ENCODE results near the gene MRFAP1.
A peak's percentile ranks its signal among the peaks of the same experiment; 100 is the strongest.
"Not testable (repeated sequence)": the region's sequence is repeated elsewhere in the genome, so short reads cannot be mapped to it uniquely, and the experiment has no call there.

Gene MRFAP1

DNA sequence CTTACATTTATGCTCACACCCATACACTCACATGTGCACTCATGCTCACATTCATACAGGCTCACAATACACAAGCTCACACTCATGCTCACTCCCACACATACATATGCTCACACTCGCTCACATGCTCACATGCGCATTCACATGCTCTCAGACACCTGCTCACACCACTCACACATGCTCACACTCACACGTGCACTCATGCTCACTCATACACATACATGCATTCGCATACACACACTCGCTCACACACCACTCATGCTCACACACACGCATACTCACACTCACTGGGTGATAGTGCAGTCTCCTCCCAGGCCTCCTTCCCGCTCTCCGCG lies 24.8 kb downstream of the MRFAP1 start:
- ChIA-PET POLR2A (no interaction called here), CTCF (interaction anchor here (2.7 kb wide), 1 partner anchor 16 kb away, joined by 10 read pairs; no protein-coding TSS in a partner anchor)
- H3K36me3 ChIP-seq (ENCODE audit: control insufficient read depth in 4 of 4, insufficient read depth in 4 of 4, low read length in 3 of 4), result no peaks in the 10 kb centered on the region
- no peaks in the 10 kb centered on the region for H3K9me3 ChIP-seq (ENCODE audit: control extremely low read depth in 1 of 5, control insufficient read depth in 4 of 5, insufficient read depth in 2 of 5, low read depth in 1 of 5, low read length in 4 of 5)
- H3K4me1 ChIP-seq (ENCODE audit: control extremely low read depth in 1 of 4, control insufficient read depth in 4 of 4, insufficient read depth in 4 of 4, low read length in 3 of 4), result peaks cover 0 to 6% (median 2%) of the 10 kb centered on the region in 4 experiments
- DNase-seq, result no peak
- H3K27me3 ChIP-seq (replicated peaks in 2 of 5; ENCODE audit: control insufficient read depth in 4 of 5, insufficient read depth in 5 of 5, low read length in 4 of 5), result peaks cover 8 to 60% (median 38%) of the 10 kb centered on the region in 5 experiments
- 81% methylated on average over 5 of the region's 9 CpGs for WGBS (ENCODE audit: insufficient coverage)
- no peak overlapping the region for H3K4me3 ChIP-seq (ENCODE audit: control insufficient read depth in 1 of 7, extremely low read depth in 1 of 7, insufficient read depth in 4 of 7, low read depth in 2 of 7, low read length in 6 of 7)
- H3K27ac ChIP-seq (ENCODE audit: insufficient read depth in 1 of 2, low read depth in 1 of 2, low read length in 2 of 2, poor library complexity in 1 of 2, severe bottlenecking in 2 of 2), result no peak overlapping the region

GRCh38 chr4:6668391-6668790 lies 27.9 kb downstream of the MRFAP1 start:
- POLR2A ChIA-PET, result no interaction called here

GRCh38 chr4:6671648-6672047 lies 31.2 kb downstream of the MRFAP1 start:
- DNase-seq, result no peak
- CTCF ChIA-PET, result interaction anchor here (0.8 to 4.4 kb wide), 3 partner anchors 9 to 45 kb away, joined by 3 to 24 read pairs (median 6); no protein-coding TSS in a partner anchor
- H3K27ac ChIP-seq (ENCODE audit: insufficient read depth in 1 of 2, low read depth in 1 of 2, low read length in 2 of 2, poor library complexity in 1 of 2, severe bottlenecking in 2 of 2), result no peak overlapping the region
- peaks cover 12 to 28% (median 26%) of the 10 kb centered on the region in 4 experiments for H3K4me1 ChIP-seq (ENCODE audit: control extremely low read depth in 1 of 4, control insufficient read depth in 4 of 4, insufficient read depth in 4 of 4, low read length in 3 of 4)
- H3K9me3 ChIP-seq (ENCODE audit: control extremely low read depth in 1 of 5, control insufficient read depth in 4 of 5, insufficient read depth in 2 of 5, low read depth in 1 of 5, low read length in 4 of 5), result no peaks in the 10 kb centered on the region
- peaks cover 0 to 12% (median 4%) of the 10 kb centered on the region in 4 experiments for H3K36me3 ChIP-seq (ENCODE audit: control insufficient read depth in 4 of 4, insufficient read depth in 4 of 4, low read length in 3 of 4)
- peaks cover 0 to 2% (median 0%) of the 10 kb centered on the region in 5 experiments for H3K27me3 ChIP-seq (replicated peaks in 2 of 5; ENCODE audit: control insufficient read depth in 4 of 5, insufficient read depth in 5 of 5, low read length in 4 of 5)
- POLR2A ChIA-PET, result no interaction called here
- no peak overlapping the region for H3K4me3 ChIP-seq (ENCODE audit: control insufficient read depth in 1 of 7, extremely low read depth in 1 of 7, insufficient read depth in 4 of 7, low read depth in 2 of 7, low read length in 6 of 7)
- WGBS (ENCODE audit: insufficient coverage), result no CpG with 5 or more reads among the region's 1 CpG

More at GRCh38 chr4:6668391-6668790, 27.9 kb downstream of the MRFAP1 start:
- WGBS (ENCODE audit: insufficient coverage), result 99% methylated on average over 10 of the region's 11 CpGs
- H3K4me3 ChIP-seq (ENCODE audit: control insufficient read depth in 1 of 7, extremely low read depth in 1 of 7, insufficient read depth in 4 of 7, low read depth in 2 of 7, low read length in 6 of 7), result no peak overlapping the region
- H3K27ac ChIP-seq (ENCODE audit: insufficient read depth in 1 of 2, low read depth in 1 of 2, low read length in 2 of 2, poor library complexity in 1 of 2, severe bottlenecking in 2 of 2), result no peak overlapping the region
- no peaks in the 10 kb centered on the region for H3K9me3 ChIP-seq (ENCODE audit: control extremely low read depth in 1 of 5, control insufficient read depth in 4 of 5, insufficient read depth in 2 of 5, low read depth in 1 of 5, low read length in 4 of 5)
- H3K4me1 ChIP-seq (ENCODE audit: control extremely low read depth in 1 of 4, control insufficient read depth in 4 of 4, insufficient read depth in 4 of 4, low read length in 3 of 4), result peaks cover 0 to 6% (median 2%) of the 10 kb centered on the region in 4 experiments
- H3K36me3 ChIP-seq (ENCODE audit: control insufficient read depth in 4 of 4, insufficient read depth in 4 of 4, low read length in 3 of 4), result no peaks in the 10 kb centered on the region
- CTCF ChIA-PET, result no interaction called here
- DNase-seq, result no peak
- peaks cover 2 to 28% (median 18%) of the 10 kb centered on the region in 5 experiments for H3K27me3 ChIP-seq (replicated peaks in 2 of 5; ENCODE audit: control insufficient read depth in 4 of 5, insufficient read depth in 5 of 5, low read length in 4 of 5)

DNA sequence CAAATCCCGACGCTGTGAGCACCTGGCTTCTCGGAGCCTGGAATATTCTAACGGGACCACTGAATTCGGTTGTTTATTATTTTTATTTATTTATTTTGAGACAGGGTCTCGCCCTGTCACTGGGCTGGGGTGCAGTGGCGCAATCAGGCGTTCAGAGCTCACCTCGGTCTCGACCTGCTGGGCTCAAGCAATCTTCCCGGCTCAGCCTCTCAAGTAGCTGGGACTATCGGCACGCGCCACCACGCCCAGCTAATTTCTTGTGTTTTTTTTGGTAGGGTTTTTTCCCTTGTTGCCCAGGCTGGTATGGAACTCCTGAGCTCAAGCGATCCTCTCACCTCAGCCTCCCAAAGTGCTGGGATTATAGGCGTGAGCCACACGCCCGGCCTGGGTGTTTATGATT lies 31.6 kb downstream of the MRFAP1 start:
- H3K4me1 ChIP-seq (ENCODE audit: control extremely low read depth in 1 of 4, control insufficient read depth in 4 of 4, insufficient read depth in 4 of 4, low read length in 3 of 4), result peaks cover 13 to 32% (median 31%) of the 10 kb centered on the region in 4 experiments
- H3K27ac ChIP-seq (ENCODE audit: insufficient read depth in 1 of 2, low read depth in 1 of 2, low read length in 2 of 2, poor library complexity in 1 of 2, severe bottlenecking in 2 of 2), result no peak overlapping the region
- POLR2A ChIA-PET, result no interaction called here
- no peaks in the 10 kb centered on the region for H3K9me3 ChIP-seq (ENCODE audit: control extremely low read depth in 1 of 5, control insufficient read depth in 4 of 5, insufficient read depth in 2 of 5, low read depth in 1 of 5, low read length in 4 of 5)
- over 99% methylated on average over 14 of the region's 19 CpGs for WGBS (ENCODE audit: insufficient coverage)
- no peak overlapping the region for H3K4me3 ChIP-seq (ENCODE audit: control insufficient read depth in 1 of 7, extremely low read depth in 1 of 7, insufficient read depth in 4 of 7, low read depth in 2 of 7, low read length in 6 of 7)
- peaks cover 0 to 2% (median 0%) of the 10 kb centered on the region in 5 experiments for H3K27me3 ChIP-seq (replicated peaks in 2 of 5; ENCODE audit: control insufficient read depth in 4 of 5, insufficient read depth in 5 of 5, low read length in 4 of 5)
- CTCF ChIA-PET, result interaction anchor here (0.8 to 4.4 kb wide), 3 partner anchors 8 to 45 kb away, joined by 3 to 24 read pairs (median 6); no protein-coding TSS in a partner anchor
- DNase-seq, result no peak
- peaks cover 0 to 16% (median 6%) of the 10 kb centered on the region in 4 experiments for H3K36me3 ChIP-seq (ENCODE audit: control insufficient read depth in 4 of 4, insufficient read depth in 4 of 4, low read length in 3 of 4)

DNA sequence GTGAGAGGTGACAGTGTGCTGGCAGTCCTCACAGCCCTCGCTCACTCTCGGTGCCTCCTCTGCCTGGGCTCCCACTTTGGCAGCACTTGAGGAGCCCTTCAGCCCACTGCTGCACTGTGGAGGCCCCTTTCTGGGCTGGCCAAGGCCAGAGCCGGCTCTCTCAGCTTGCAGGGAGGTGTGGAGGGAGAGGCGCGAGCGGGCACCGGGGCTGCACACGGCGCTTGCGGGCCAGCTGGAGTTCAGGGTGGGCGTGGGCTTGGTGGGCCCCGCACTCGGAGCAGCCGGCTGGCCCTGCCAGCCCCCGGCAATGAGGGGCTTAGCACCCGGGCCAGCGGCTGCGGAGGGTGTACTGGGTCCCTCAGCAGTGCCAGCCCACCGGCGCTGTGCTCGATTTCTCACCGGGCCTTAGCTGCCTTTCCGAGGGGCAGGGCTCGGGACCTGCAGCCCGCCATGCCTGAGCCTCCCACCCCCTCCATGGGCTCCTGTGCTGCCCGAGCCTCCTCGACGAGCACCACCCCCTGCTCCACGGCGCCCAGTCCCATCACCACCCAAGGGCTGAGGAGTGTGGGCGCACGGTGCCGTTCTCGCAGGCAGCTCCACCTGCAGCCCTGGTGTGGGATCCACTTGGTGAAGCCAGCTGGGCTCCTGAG lies 32.2 kb downstream of the MRFAP1 start:
- 96% methylated on average over 11 of the region's 34 CpGs for WGBS (ENCODE audit: insufficient coverage)
- H3K9me3 ChIP-seq (ENCODE audit: control extremely low read depth in 1 of 5, control insufficient read depth in 4 of 5, insufficient read depth in 2 of 5, low read depth in 1 of 5, low read length in 4 of 5); H3K4me3 ChIP-seq (ENCODE audit: control insufficient read depth in 1 of 7, extremely low read depth in 1 of 7, insufficient read depth in 4 of 7, low read depth in 2 of 7, low read length in 6 of 7); H3K27me3 ChIP-seq (replicated peaks in 2 of 5; ENCODE audit: control insufficient read depth in 4 of 5, insufficient read depth in 5 of 5, low read length in 4 of 5); DNase-seq; H3K27ac ChIP-seq (ENCODE audit: insufficient read depth in 1 of 2, low read depth in 1 of 2, low read length in 2 of 2, poor library complexity in 1 of 2, severe bottlenecking in 2 of 2): not testable (repeated sequence)
- ChIA-PET CTCF (interaction anchor here (1.2 to 4.4 kb wide), 3 partner anchors 10 to 18 kb away, joined by 4 to 24 read pairs (median 14); no protein-coding TSS in a partner anchor), POLR2A (interaction anchor here (0.9 to 1.4 kb wide), 3 partner anchors 30 to 44 kb away, joined by 3 to 5 read pairs (median 3); partner anchors contain the start of genes BLOC1S4 and MRFAP1)
- Histone ChIP-seq H3K4me1 (ENCODE audit: control extremely low read depth in 1 of 4, control insufficient read depth in 4 of 4, insufficient read depth in 4 of 4, low read length in 3 of 4) (peaks cover 14 to 38% (median 33%) of the 10 kb centered on the region in 4 experiments), H3K36me3 (ENCODE audit: control insufficient read depth in 4 of 4, insufficient read depth in 4 of 4, low read length in 3 of 4) (peaks cover 2 to 19% (median 7%) of the 10 kb centered on the region in 4 experiments)

DNA sequence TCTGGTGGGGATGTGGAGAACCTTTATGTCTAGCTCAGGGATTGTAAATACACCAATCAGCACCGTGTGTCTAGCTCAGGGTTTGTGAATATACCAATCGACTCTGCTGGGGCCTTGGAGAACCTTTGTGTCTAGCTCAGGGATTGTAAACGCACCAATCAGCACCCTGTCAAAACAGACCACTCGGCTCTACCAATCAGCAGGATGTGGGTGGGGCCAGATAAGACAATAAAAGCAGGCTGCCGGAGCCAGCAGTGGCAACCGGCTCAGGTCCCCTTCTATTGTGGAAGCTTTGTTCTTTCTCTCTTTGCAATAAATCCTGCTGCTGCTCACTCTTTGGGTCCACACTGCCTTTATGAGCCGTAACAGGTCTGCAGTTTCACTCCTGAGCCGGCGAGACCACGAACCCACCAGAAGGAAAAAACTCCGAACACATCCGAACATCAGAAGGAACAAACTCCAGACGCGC lies 32.7 kb downstream of the MRFAP1 start:
- peak overlapping the region in 5 of 7 experiments; percentile 47 to 82 (median 72) for H3K4me3 ChIP-seq (ENCODE audit: control insufficient read depth in 1 of 7, extremely low read depth in 1 of 7, insufficient read depth in 4 of 7, low read depth in 2 of 7, low read length in 6 of 7)
- 29% methylated on average over 6 of the region's 14 CpGs for WGBS (ENCODE audit: insufficient coverage)
- peak overlapping the region; percentile 25 to 71 for H3K27ac ChIP-seq (ENCODE audit: insufficient read depth in 1 of 2, low read depth in 1 of 2, low read length in 2 of 2, poor library complexity in 1 of 2, severe bottlenecking in 2 of 2)
- peaks cover 14 to 38% (median 33%) of the 10 kb centered on the region in 4 experiments for H3K4me1 ChIP-seq (ENCODE audit: control extremely low read depth in 1 of 4, control insufficient read depth in 4 of 4, insufficient read depth in 4 of 4, low read length in 3 of 4)
- not testable (repeated sequence) for H3K27me3 ChIP-seq (replicated peaks in 2 of 5; ENCODE audit: control insufficient read depth in 4 of 5, insufficient read depth in 5 of 5, low read length in 4 of 5); H3K9me3 ChIP-seq (ENCODE audit: control extremely low read depth in 1 of 5, control insufficient read depth in 4 of 5, insufficient read depth in 2 of 5, low read depth in 1 of 5, low read length in 4 of 5)
- DNase-seq, result peak in 2 of 3 donors; percentile 41 to 42
- ChIA-PET CTCF (interaction anchor here (1.2 to 4.4 kb wide), 4 partner anchors 11 to 33 kb away, joined by 4 to 24 read pairs (median 18); no protein-coding TSS in a partner anchor), POLR2A (interaction anchor here (0.7 to 1.4 kb wide), 5 partner anchors 31 to 629 kb away, joined by 3 to 5 read pairs (median 3); partner anchors contain the start of genes BLOC1S4, MRFAP1 and MRFAP1L1)
- H3K36me3 ChIP-seq (ENCODE audit: control insufficient read depth in 4 of 4, insufficient read depth in 4 of 4, low read length in 3 of 4), result peaks cover 2 to 21% (median 8%) of the 10 kb centered on the region in 4 experiments
